PC-3 (cell line): Measurements from ENCODE around the gene PBOV1. TPM values are rescaled to one million over a fixed set of nuclear protein-coding genes. Genes with fewer than 3 reads are reported as not detected.

Experiments
- ATAC-seq: fragments of 200-7000 bp; cut with Tn5 transposase; 2 replicates; pipeline ENCODE4 v1.9.1; 2020; ENCODE audit warnings: mild to moderate bottlenecking, moderate library complexity
- BruUV-seq: library from RNA; stranded (reverse); fragments of 400-500 nt; replicated peaks from 2 replicates; lab custom pipeline; 2021; lab: Mats Ljungman, UMichigan
- CTCF ChIA-PET: fragments of 300-600 bp; sonication (Branson Sonifier 250); formaldehyde crosslinking; loops from one replicate; lab custom pipeline; 2022; ENCODE audit warnings: antibody characterized with exemption; lab: Charles Lee
- POLR2A ChIA-PET: fragments of 300-600 bp; sonication (Branson Sonifier 250); formaldehyde crosslinking; loops from one replicate; lab custom pipeline; 2022; ENCODE audit warnings: antibody characterized with exemption; ENCODE audit not compliant: unreplicated experiment; lab: Charles Lee
- DNase-seq: peaks from one replicate; pipeline ENCODE4 v3.0.0-alpha.2; 2015
- H2AFZ ChIP-seq: fragments of 300-600 bp; sonication (generic); 2 replicates; pipeline ENCODE4 v1.6.0; 2016; ENCODE audit warnings: antibody characterized with exemption, low read length
- H3F3A ChIP-seq: fragments of 300-600 bp; sonication (generic); one replicate; pipeline ENCODE4 v1.6.0; 2017; ENCODE audit warnings: antibody characterized with exemption, low read length, control low read depth, mild to moderate bottlenecking; ENCODE audit not compliant: unreplicated experiment
- H3K27ac ChIP-seq: fragments of 300-600 bp; sonication (generic); 2 replicates; pipeline ENCODE4 v1.5.1; 2016; ENCODE audit warnings: mild to moderate bottlenecking, low read length
- H3K27me3 ChIP-seq: fragments of 300-600 bp; sonication (generic); 2 replicates; pipeline ENCODE4 v1.6.1; 2016; ENCODE audit warnings: low read length, mixed read lengths
- H3K36me3 ChIP-seq: fragments of 300-600 bp; sonication (generic); 2 replicates; pipeline ENCODE4 v1.6.1; 2016; ENCODE audit warnings: low read depth, mixed run types, low read length, mixed read lengths
- H3K4me1 ChIP-seq: fragments of 300-600 bp; sonication (generic); 2 replicates; pipeline ENCODE4 v1.5.1; 2016; ENCODE audit warnings: low read length; ENCODE audit not compliant: insufficient read depth
- H3K4me2 ChIP-seq: fragments of 300-600 bp; sonication (generic); 2 replicates; pipeline ENCODE4 v1.6.0; 2016; ENCODE audit warnings: low read length
- H3K4me3 ChIP-seq: fragments of 300-600 bp; sonication (generic); 2 replicates; pipeline ENCODE4 v1.5.1; 2016; ENCODE audit warnings: mild to moderate bottlenecking, low read length, mixed read lengths
- H3K79me2 ChIP-seq: fragments of 300-600 bp; sonication (generic); 2 replicates; pipeline ENCODE4 v1.6.1; 2017; ENCODE audit warnings: low read length, mixed read lengths
- H3K9ac ChIP-seq: fragments of 300-600 bp; sonication (generic); 2 replicates; pipeline ENCODE4 v1.6.0; 2016; ENCODE audit warnings: mild to moderate bottlenecking, low read length
- H3K9me2 ChIP-seq: fragments of 300-600 bp; sonication (generic); replicated peaks from 2 replicates; pipeline ENCODE4 v1.6.1; 2016; ENCODE audit warnings: mixed run types, low read length, mixed read lengths
- H3K9me3 ChIP-seq: fragments of 300-600 bp; sonication (generic); 2 replicates; pipeline ENCODE4 v1.6.1; 2016; ENCODE audit warnings: low read length, mixed read lengths
- H4K20me1 ChIP-seq: fragments of 300-600 bp; sonication (generic); 2 replicates; pipeline ENCODE4 v1.6.1; 2016; ENCODE audit warnings: low read length, mixed read lengths
- EZH2 ChIP-seq: fragments of 300-600 bp; sonication (generic); IDR thresholded peaks from one replicate; pipeline ENCODE4 v1.6.1; 2017; ENCODE audit warnings: antibody characterized with exemption, mild to moderate bottlenecking, low read length; ENCODE audit not compliant: unreplicated experiment
- EZH2phosphoT487 ChIP-seq: fragments of 300-600 bp; sonication (generic); IDR thresholded peaks from 2 replicates; pipeline ENCODE4 v1.6.1; 2018; ENCODE audit warnings: mild to moderate bottlenecking, antibody characterized with exemption, low read length, borderline replicate concordance
- intact Hi-C: fragments of 100-400 bp; cut with micrococcal nuclease; formaldehyde crosslinking; loops from 2 replicates; pipeline ENCODE4 v1.9.0; 2023
- total RNA-seq: library from RNA; depleted of rRNA; stranded (reverse); fragments of >200 nt; gene quantifications from 2 replicates; pipeline ENCODE4 v1.2.3, GENCODE V29; 2014
- TF ChIP-seq, protein P1 (sequence below): fragments of 300-600 bp; sonication (generic); conservative IDR thresholded peaks from 2 replicates; pipeline ENCODE4 v1.5.1; 2017; ENCODE audit warnings: antibody characterized with exemption, low read depth, mild to moderate bottlenecking, low read length

PBOV1 gene
- total RNA-seq, 1 experiment from 2014 or later, result not detected

DNA sequence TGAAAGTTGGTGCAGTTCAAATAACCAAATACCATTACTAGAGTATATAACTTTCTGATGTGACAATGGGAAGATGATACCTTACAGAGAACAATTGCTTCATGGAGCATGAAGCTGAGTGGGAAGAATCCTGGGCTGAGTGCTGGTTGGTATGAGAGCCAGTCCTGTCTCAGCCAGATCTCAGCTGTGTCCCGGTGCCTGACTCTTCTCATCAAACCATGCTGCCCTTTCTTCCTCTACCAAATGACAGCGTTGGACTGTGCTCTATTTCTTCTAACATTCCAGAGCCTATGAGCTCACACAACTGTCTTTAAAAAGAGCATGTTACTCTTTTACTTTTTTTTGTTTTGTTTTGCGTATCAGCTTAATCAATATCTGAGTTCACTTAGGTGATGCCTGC lies 27.5 kb upstream of the PBOV1 start:
- no peaks in the 10 kb centered on the region for H3K9me2 ChIP-seq
- no peaks in the 10 kb centered on the region for H3F3A ChIP-seq
- TF ChIP-seq EZH2phosphoT487 (no peak), EZH2 (no peak)
- TF ChIP-seq, protein P1, sequence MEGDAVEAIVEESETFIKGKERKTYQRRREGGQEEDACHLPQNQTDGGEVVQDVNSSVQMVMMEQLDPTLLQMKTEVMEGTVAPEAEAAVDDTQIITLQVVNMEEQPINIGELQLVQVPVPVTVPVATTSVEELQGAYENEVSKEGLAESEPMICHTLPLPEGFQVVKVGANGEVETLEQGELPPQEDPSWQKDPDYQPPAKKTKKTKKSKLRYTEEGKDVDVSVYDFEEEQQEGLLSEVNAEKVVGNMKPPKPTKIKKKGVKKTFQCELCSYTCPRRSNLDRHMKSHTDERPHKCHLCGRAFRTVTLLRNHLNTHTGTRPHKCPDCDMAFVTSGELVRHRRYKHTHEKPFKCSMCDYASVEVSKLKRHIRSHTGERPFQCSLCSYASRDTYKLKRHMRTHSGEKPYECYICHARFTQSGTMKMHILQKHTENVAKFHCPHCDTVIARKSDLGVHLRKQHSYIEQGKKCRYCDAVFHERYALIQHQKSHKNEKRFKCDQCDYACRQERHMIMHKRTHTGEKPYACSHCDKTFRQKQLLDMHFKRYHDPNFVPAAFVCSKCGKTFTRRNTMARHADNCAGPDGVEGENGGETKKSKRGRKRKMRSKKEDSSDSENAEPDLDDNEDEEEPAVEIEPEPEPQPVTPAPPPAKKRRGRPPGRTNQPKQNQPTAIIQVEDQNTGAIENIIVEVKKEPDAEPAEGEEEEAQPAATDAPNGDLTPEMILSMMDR, result no peak
- no peak overlapping the region for H3K27ac ChIP-seq
- H3K9me3 ChIP-seq, result no peaks in the 10 kb centered on the region
- H4K20me1 ChIP-seq, result no peaks in the 10 kb centered on the region
- no peak overlapping the region for H3K4me2 ChIP-seq
- H3K27me3 ChIP-seq, result no peaks in the 10 kb centered on the region
- CTCF ChIA-PET, result no interaction called here
- H3K36me3 ChIP-seq, result no peaks in the 10 kb centered on the region
- H3K9ac ChIP-seq, result no peak overlapping the region
- no peaks in the 10 kb centered on the region for H3K79me2 ChIP-seq
- peaks cover 6% of the 10 kb centered on the region; the same call in 1 of the 2 replicates for H3K4me1 ChIP-seq
- no TSS peak for BruUV-seq
- no peak for DNase-seq
- no peak overlapping the region for H2AFZ ChIP-seq
- POLR2A ChIA-PET, result no interaction called here
- ATAC-seq, result no peak
- intact Hi-C loops, result no loop called here
- H3K4me3 ChIP-seq, result no peak overlapping the region

DNA sequence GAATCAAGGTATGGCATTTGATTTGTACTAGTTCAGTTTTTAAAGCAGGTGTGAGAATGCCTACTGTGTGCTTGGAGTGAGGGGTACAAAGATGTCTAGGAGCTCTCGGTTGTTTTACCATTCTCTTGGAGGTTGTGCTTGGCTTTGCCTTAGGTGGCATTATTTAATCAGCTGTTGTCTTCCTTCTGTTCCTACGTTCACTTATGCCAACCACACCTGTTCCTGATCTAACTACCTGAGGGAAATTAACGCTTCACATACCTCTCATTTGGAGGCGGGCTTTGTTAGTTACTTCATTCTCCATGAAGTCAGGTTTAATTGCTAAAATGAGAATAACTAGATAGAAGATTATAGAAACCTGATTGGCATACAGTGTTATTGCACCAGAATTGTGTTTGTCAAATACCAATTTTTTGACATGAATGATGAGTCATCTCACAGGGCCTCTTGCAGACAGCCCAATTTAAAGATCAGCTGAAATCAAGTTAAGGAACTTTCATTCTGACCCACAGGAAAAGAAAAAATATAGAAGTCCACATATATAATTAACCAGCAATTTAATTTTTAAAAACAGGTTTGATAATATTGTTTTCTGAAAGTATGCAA lies 24.8 kb upstream of the PBOV1 start:
- Histone ChIP-seq H3K9me3 (no peaks in the 10 kb centered on the region), H3K27me3 (no peaks in the 10 kb centered on the region), H3K27ac (no peak overlapping the region), H3K4me1 (peaks cover 6% of the 10 kb centered on the region; the same call in 1 of the 2 replicates), H3F3A (no peaks in the 10 kb centered on the region), H3K4me2 (no peak overlapping the region), H3K9me2 (no peaks in the 10 kb centered on the region), H3K9ac (no peak overlapping the region), H3K4me3 (no peak overlapping the region), H2AFZ (no peak overlapping the region), H3K36me3 (no peaks in the 10 kb centered on the region), H4K20me1 (no peaks in the 10 kb centered on the region), H3K79me2 (no peaks in the 10 kb centered on the region)
- ATAC-seq (no peak), DNase-seq (peak; percentile 20)
- no peak for TF ChIP-seq EZH2
- TF ChIP-seq EZH2phosphoT487, result no peak
- TF ChIP-seq, protein P1, result no peak
- ChIA-PET POLR2A (no interaction called here), CTCF (no interaction called here)
- BruUV-seq, result no TSS peak
- intact Hi-C loops, result no loop called here

DNA sequence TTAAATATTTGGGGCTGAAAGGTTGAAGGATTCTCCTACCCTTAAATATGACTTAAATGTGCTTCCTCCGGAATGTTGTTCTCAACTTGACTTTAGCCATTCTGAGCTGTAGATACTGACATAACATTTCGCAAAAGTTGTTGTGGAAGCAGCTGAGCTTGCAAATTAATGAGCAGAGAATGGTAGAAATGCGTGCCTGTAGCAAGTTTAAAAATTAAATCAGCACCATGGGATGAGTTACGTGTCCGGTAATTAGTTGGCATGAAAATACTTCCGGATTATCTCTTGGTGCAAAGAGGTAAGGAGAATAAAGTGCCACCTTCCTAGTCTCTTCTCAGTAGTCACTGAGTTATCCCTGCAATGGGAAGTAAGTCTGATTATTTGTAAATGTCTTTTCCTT lies 23.6 kb upstream of the PBOV1 start:
- Histone ChIP-seq H3K36me3 (no peaks in the 10 kb centered on the region), H3F3A (no peaks in the 10 kb centered on the region), H3K4me3 (no peak overlapping the region), H3K9me2 (no peaks in the 10 kb centered on the region), H3K27me3 (no peaks in the 10 kb centered on the region), H2AFZ (no peak overlapping the region), H3K9ac (no peak overlapping the region), H3K4me2 (no peak overlapping the region), H3K79me2 (no peaks in the 10 kb centered on the region), H3K27ac (no peak overlapping the region), H3K9me3 (no peaks in the 10 kb centered on the region), H3K4me1 (peaks cover 6% of the 10 kb centered on the region; the same call in 1 of the 2 replicates), H4K20me1 (no peaks in the 10 kb centered on the region)
- DNase-seq (no peak), ATAC-seq (no peak)
- BruUV-seq, result no TSS peak
- TF ChIP-seq EZH2 (no peak), EZH2phosphoT487 (no peak)
- TF ChIP-seq, protein P1, result no peak
- ChIA-PET CTCF (no interaction called here), POLR2A (no interaction called here)
- intact Hi-C loops, result no loop called here
